GM21390 (cell line): ENCODE data around the gene NREP.

Experiments used
- ATAC-seq: cut with Tn5 transposase; IDR thresholded peaks from one replicate; pipeline ENCODE4 v1.9.1; 2021; ENCODE audit not compliant: unreplicated experiment

Gene NREP

GRCh38 chr5:111756581-111757354 lies at the start of gene NREP:
TSS of gene NREP (minus strand) at chr5:111757194. CDS start at chr5:111755772, 1,422 bp downstream.
- ATAC-seq, result peak; percentile 16

GRCh38 chr5:111806753-111807152 lies 49.8 kb upstream of the NREP start:
- no peak for ATAC-seq

GRCh38 chr5:111806156-111806555 lies 49.2 kb upstream of the NREP start:
- no peak for ATAC-seq

GRCh38 chr5:111805071-111805470 lies 48.1 kb upstream of the NREP start:
- no peak for ATAC-seq

GRCh38 chr5:111800351-111800750 lies 43.4 kb upstream of the NREP start:
- ATAC-seq, result no peak

GRCh38 chr5:111795142-111795541 lies 38.1 kb upstream of the NREP start:
- ATAC-seq, result no peak

- no peak for ATAC-seq
Observed at GRCh38 chr5:111792471-111793058, 35.6 kb upstream of the NREP start.

- no peak for ATAC-seq
Observed at GRCh38 chr5:111790295-111790694, 33.3 kb upstream of the NREP start.

- ATAC-seq, result no peak
Observed at GRCh38 chr5:111787006-111787405, 30.0 kb upstream of the NREP start.

GRCh38 chr5:111784491-111785181 lies 27.6 kb upstream of the NREP start:
- no peak for ATAC-seq

GRCh38 chr5:111783537-111783936 lies 26.5 kb upstream of the NREP start:
- no peak for ATAC-seq

GRCh38 chr5:111782216-111782615 lies 25.2 kb upstream of the NREP start:
- ATAC-seq, result no peak

- ATAC-seq, result no peak
Observed at GRCh38 chr5:111781200-111781599, 24.2 kb upstream of the NREP start.

GRCh38 chr5:111779922-111780292 lies 22.9 kb upstream of the NREP start:
- no peak for ATAC-seq

GRCh38 chr5:111779260-111779921 lies 22.4 kb upstream of the NREP start:
- ATAC-seq, result no peak

- no peak for ATAC-seq
Observed at GRCh38 chr5:111776913-111777781, 20.2 kb upstream of the NREP start.

- ATAC-seq, result no peak
Observed at GRCh38 chr5:111775224-111775623, 18.2 kb upstream of the NREP start.

- no peak for ATAC-seq
Observed at GRCh38 chr5:111774525-111774924, 17.5 kb upstream of the NREP start.

GRCh38 chr5:111772456-111773122 lies 15.6 kb upstream of the NREP start:
- ATAC-seq, result no peak

- ATAC-seq, result no peak
Observed at GRCh38 chr5:111769541-111769940, 12.5 kb upstream of the NREP start.
